Daoy (cell line): ENCODE measurements around the gene CACTIN. TPM values are rescaled to one million over a fixed set of nuclear protein-coding genes. Genes with fewer than 3 reads are reported as not detected.
"Not testable (repeated sequence)": the region's sequence is repeated elsewhere in the genome, so short reads cannot be mapped to it uniquely, and the experiment has no call there.

Experiments used
- DNase-seq: peaks from one replicate; pipeline ENCODE4 v3.0.0-alpha.2; 2015; ENCODE audit warnings: low read depth
- total RNA-seq: library from RNA; depleted of rRNA; stranded (reverse); fragments of >200 nt; shearing (Covaris generic); gene quantifications from 2 replicates; pipeline ENCODE4 v1.2.3, GENCODE V29; 2014

Gene CACTIN
- total RNA-seq, 1 experiment from 2014 or later = 52.6 TPM

GRCh38 chr19:3628766-3629165, 2.2 kb upstream of the CACTIN start:
- DNase-seq = not testable (repeated sequence)

- no peak for DNase-seq
Observed at GRCh38 chr19:3627351-3627723, 747 bp upstream of the CACTIN start.

- no peak for DNase-seq
Observed at GRCh38 chr19:3625996-3626472, 556 bp downstream of the CACTIN start.

- DNase-seq = no peak
Observed at GRCh38 chr19:3623716-3624115, 2.9 kb downstream of the CACTIN start.

- DNase-seq = no peak
Observed at GRCh38 chr19:3622224-3622623, 4.4 kb downstream of the CACTIN start.

- no peak for DNase-seq
Observed at GRCh38 chr19:3621689-3622088, 4.9 kb downstream of the CACTIN start.

- DNase-seq = no peak
Observed at GRCh38 chr19:3620817-3621547, 5.6 kb downstream of the CACTIN start.

GRCh38 chr19:3620145-3620816, 6.3 kb downstream of the CACTIN start:
- DNase-seq = no peak

GRCh38 chr19:3619631-3620012, 7.0 kb downstream of the CACTIN start:
- no peak for DNase-seq

- no peak for DNase-seq
Observed at GRCh38 chr19:3618811-3619630, 7.6 kb downstream of the CACTIN start.

GRCh38 chr19:3618144-3618810, 8.3 kb downstream of the CACTIN start:
- DNase-seq = peak; percentile 65

GRCh38 chr19:3617463-3617862, 9.1 kb downstream of the CACTIN start:
- DNase-seq = no peak

GRCh38 chr19:3615524-3616135, 11.0 kb downstream of the CACTIN start:
- DNase-seq = no peak

- no peak for DNase-seq
Observed at GRCh38 chr19:3614858-3615505, 11.6 kb downstream of the CACTIN start.

GRCh38 chr19:3613818-3614661, 12.6 kb downstream of the CACTIN start:
- no peak for DNase-seq

GRCh38 chr19:3612901-3613741, 13.5 kb downstream of the CACTIN start:
- DNase-seq = no peak

GRCh38 chr19:3612330-3612729, 14.3 kb downstream of the CACTIN start:
- no peak for DNase-seq

- no peak for DNase-seq
Observed at GRCh38 chr19:3611841-3612240, 14.7 kb downstream of the CACTIN start.
